Measurements from ENCODE around the gene ABCF3.
"Not testable (repeated sequence)": the region's sequence is repeated elsewhere in the genome, so short reads cannot be mapped to it uniquely, and the experiment has no call there.

ABCF3 gene

GRCh38 chr3:184186184-184186901 lies at the start of gene ABCF3:
ABCF3 (plus strand) TSS chr3:184186199; CDS start chr3:184186208, 9 bp downstream.
- DNase-seq (ENCODE audit: low read depth) = peak; percentile 76

- no peak for DNase-seq (ENCODE audit: low read depth)
Observed at GRCh38 chr3:184140436-184140835, 45.6 kb upstream of the ABCF3 start.

GRCh38 chr3:184142199-184142598 lies 43.8 kb upstream of the ABCF3 start:
- DNase-seq (ENCODE audit: low read depth) = no peak

- no peak for DNase-seq (ENCODE audit: low read depth)
Observed at GRCh38 chr3:184143327-184143726, 42.7 kb upstream of the ABCF3 start.

- DNase-seq (ENCODE audit: low read depth) = no peak
Observed at GRCh38 chr3:184144505-184144904, 41.5 kb upstream of the ABCF3 start.

- DNase-seq (ENCODE audit: low read depth) = peak; percentile 41
Observed at GRCh38 chr3:184145111-184145524, 40.9 kb upstream of the ABCF3 start.

- DNase-seq (ENCODE audit: low read depth) = no peak
Observed at GRCh38 chr3:184145751-184146270, 40.2 kb upstream of the ABCF3 start.

GRCh38 chr3:184148076-184148475 lies 37.9 kb upstream of the ABCF3 start:
- DNase-seq (ENCODE audit: low read depth) = no peak

- no peak for DNase-seq (ENCODE audit: low read depth)
Observed at GRCh38 chr3:184149123-184149522, 36.9 kb upstream of the ABCF3 start.

GRCh38 chr3:184149770-184150169 lies 36.2 kb upstream of the ABCF3 start:
- DNase-seq (ENCODE audit: low read depth) = peak; percentile 29

GRCh38 chr3:184154885-184155643 lies 30.9 kb upstream of the ABCF3 start, which contains the start of gene DVL3:
DVL3 (plus strand) TSS chr3:184155377; CDS start chr3:184155636, 259 bp downstream.
- peak; percentile 79 for DNase-seq (ENCODE audit: low read depth)

GRCh38 chr3:184155644-184156521 lies 30.1 kb upstream of the ABCF3 start:
- no peak for DNase-seq (ENCODE audit: low read depth)

GRCh38 chr3:184156522-184156955 lies 29.5 kb upstream of the ABCF3 start:
- peak; percentile 73 for DNase-seq (ENCODE audit: low read depth)

- no peak for DNase-seq (ENCODE audit: low read depth)
Observed at GRCh38 chr3:184157206-184157605, 28.8 kb upstream of the ABCF3 start.

- no peak for DNase-seq (ENCODE audit: low read depth)
Observed at GRCh38 chr3:184158404-184158803, 27.6 kb upstream of the ABCF3 start.

- no peak for DNase-seq (ENCODE audit: low read depth)
Observed at GRCh38 chr3:184160456-184160855, 25.5 kb upstream of the ABCF3 start.

GRCh38 chr3:184162571-184163070 lies 23.4 kb upstream of the ABCF3 start:
- not testable (repeated sequence) for DNase-seq (ENCODE audit: low read depth)

GRCh38 chr3:184164648-184165330 lies 21.2 kb upstream of the ABCF3 start:
- no peak for DNase-seq (ENCODE audit: low read depth)

- no peak for DNase-seq (ENCODE audit: low read depth)
Observed at GRCh38 chr3:184165543-184165942, 20.5 kb upstream of the ABCF3 start.

- no peak for DNase-seq (ENCODE audit: low read depth)
Observed at GRCh38 chr3:184166671-184167070, 19.3 kb upstream of the ABCF3 start.

- DNase-seq (ENCODE audit: low read depth) = no peak
Observed at GRCh38 chr3:184167786-184168185, 18.2 kb upstream of the ABCF3 start.

All from fibroblast of gingiva (primary cell).